BLaER1 treated with 17β-estradiol and CSF1 and Interleukin-3, amounts not matched to agents 10 nM and 100 nM (cell line): ENCODE results near the gene NCOA3.

Source experiments
- H3K27ac ChIP-seq, 11 experiments: shearing (Covaris generic); formaldehyde crosslinking; 2 replicates each; pipeline ENCODE4 v1.8.1; 2022
- H3K27me3 ChIP-seq, 11 experiments: shearing (Covaris generic); formaldehyde crosslinking; 2 replicates each; pipeline ENCODE4 v1.8.1; 2022
- H3K36me3 ChIP-seq, 11 experiments: shearing (Covaris generic); formaldehyde crosslinking; 2 replicates each; pipeline ENCODE4 v1.8.1; 2022
- H3K4me1 ChIP-seq, 10 experiments: shearing (Covaris generic); formaldehyde crosslinking; 2 replicates each; pipeline ENCODE4 v1.8.1; 2022
- H3K4me2 ChIP-seq, 11 experiments: shearing (Covaris generic); formaldehyde crosslinking; 2 replicates each; pipeline ENCODE4 v1.8.1; 2022
- H3K4me3 ChIP-seq, 10 experiments: shearing (Covaris generic); formaldehyde crosslinking; 2 replicates each; pipeline ENCODE4 v1.8.1; 2022
- H3K9ac ChIP-seq, 11 experiments: shearing (Covaris generic); formaldehyde crosslinking; 2 replicates each; pipeline ENCODE4 v1.8.1; 2022
- H3K9me3 ChIP-seq, 11 experiments: shearing (Covaris generic); formaldehyde crosslinking; replicated peaks in 1 of 11; 2 replicates each; pipeline ENCODE4 v1.8.1; 2022
- H4K20me1 ChIP-seq, 11 experiments: shearing (Covaris generic); formaldehyde crosslinking; 2 replicates each; pipeline ENCODE4 v1.8.1; 2022
- Cebpa-rat ChIP-seq, 11 experiments: shearing (Covaris generic); IDR thresholded peaks; 2 replicates each; pipeline ENCODE4 v1.8.1; 2022

NCOA3 gene

GRCh38 chr20:47694021-47694818, 192.5 kb downstream of the NCOA3 start:
- Histone ChIP-seq H3K4me1 (peaks cover 16 to 37% (median 23%) of the 10 kb centered on the region in 10 experiments), H3K4me2 (peak overlapping the region in 8 of 11 experiments; percentile 43 to 70 (median 66); a peak in 12 of 22 replicates), H4K20me1 (no peaks in the 10 kb centered on the region; a peak in 2 of 22 replicates), H3K27me3 (no peaks in the 10 kb centered on the region), H3K9me3 (no peaks in the 10 kb centered on the region), H3K9ac (peak overlapping the region in 3 of 11 experiments; percentile 18 to 44 (median 21); a peak in 3 of 22 replicates), H3K4me3 (no peak overlapping the region), H3K36me3 (peaks cover 0 to 29% (median 0%) of the 10 kb centered on the region in 11 experiments; a peak in 4 of 22 replicates), H3K27ac (peak overlapping the region in 8 of 11 experiments; percentile 52 to 73 (median 64); a peak in 13 of 22 replicates)
- no peak for TF ChIP-seq Cebpa-rat (IDR thresholded peaks at IDR 0.05)

GRCh38 chr20:47696856-47697255, 195.2 kb downstream of the NCOA3 start:
- Histone ChIP-seq H3K9ac (no peak overlapping the region), H3K4me3 (no peak overlapping the region), H3K9me3 (no peaks in the 10 kb centered on the region), H3K36me3 (peaks cover 0 to 44% (median 0%) of the 10 kb centered on the region in 11 experiments; a peak in 4 of 22 replicates), H3K27ac (peak overlapping the region in 5 of 11 experiments; percentile 2 to 53 (median 37); a peak in 3 of 22 replicates), H3K4me1 (peaks cover 16 to 30% (median 19%) of the 10 kb centered on the region in 10 experiments), H4K20me1 (no peaks in the 10 kb centered on the region; a peak in 2 of 22 replicates), H3K4me2 (no peak overlapping the region), H3K27me3 (no peaks in the 10 kb centered on the region)
- TF ChIP-seq Cebpa-rat (IDR thresholded peaks at IDR 0.05), result no peak

GRCh38 chr20:47698142-47698541, 196.5 kb downstream of the NCOA3 start:
- Histone ChIP-seq H3K27me3 (no peaks in the 10 kb centered on the region), H3K4me1 (peaks cover 13 to 27% (median 18%) of the 10 kb centered on the region in 10 experiments), H3K36me3 (peaks cover 0 to 52% (median 0%) of the 10 kb centered on the region in 11 experiments; a peak in 4 of 22 replicates), H4K20me1 (no peaks in the 10 kb centered on the region), H3K27ac (0 out of 22 replicates have a peak overlapping the region, but pooled peaks of 1 of the 11 experiments have one; percentile 53), H3K9me3 (no peaks in the 10 kb centered on the region), H3K4me3 (no peak overlapping the region), H3K9ac (no peak overlapping the region), H3K4me2 (0 out of 22 replicates have a peak overlapping the region, but pooled peaks of 2 of the 11 experiments have one; percentile 1)
- TF ChIP-seq Cebpa-rat (IDR thresholded peaks at IDR 0.05), result no peak

- Histone ChIP-seq H3K4me1 (peaks cover 12 to 21% (median 13%) of the 10 kb centered on the region in 10 experiments), H3K9ac (no peak overlapping the region), H4K20me1 (no peaks in the 10 kb centered on the region), H3K27ac (no peak overlapping the region), H3K4me2 (no peak overlapping the region), H3K9me3 (no peaks in the 10 kb centered on the region), H3K4me3 (no peak overlapping the region), H3K27me3 (no peaks in the 10 kb centered on the region), H3K36me3 (peaks cover 0 to 52% (median 0%) of the 10 kb centered on the region in 11 experiments; a peak in 4 of 22 replicates)
- TF ChIP-seq Cebpa-rat (IDR thresholded peaks at IDR 0.05), result no peak
These were observed 198.1 kb downstream of the NCOA3 start for GRCh38 chr20:47699818-47700217.

GRCh38 chr20:47700327-47700726, 198.6 kb downstream of the NCOA3 start:
- H3K9ac ChIP-seq, result no peak overlapping the region
- H4K20me1 ChIP-seq, result no peaks in the 10 kb centered on the region
- H3K27me3 ChIP-seq, result no peaks in the 10 kb centered on the region
- H3K9me3 ChIP-seq, result no peaks in the 10 kb centered on the region
- H3K4me3 ChIP-seq, result no peak overlapping the region
- peaks cover 0 to 52% (median 0%) of the 10 kb centered on the region in 11 experiments; a peak in 4 of 22 replicates for H3K36me3 ChIP-seq
- no peak overlapping the region for H3K27ac ChIP-seq
- no peak overlapping the region for H3K4me2 ChIP-seq
- H3K4me1 ChIP-seq, result peaks cover 6 to 20% (median 9%) of the 10 kb centered on the region in 10 experiments
- TF ChIP-seq Cebpa-rat (IDR thresholded peaks at IDR 0.05), result no peak

GRCh38 chr20:47701612-47702011, 199.9 kb downstream of the NCOA3 start:
- H3K4me3 ChIP-seq, result no peak overlapping the region
- no peaks in the 10 kb centered on the region for H4K20me1 ChIP-seq
- no peak for TF ChIP-seq Cebpa-rat (IDR thresholded peaks at IDR 0.05)
- no peak overlapping the region for H3K4me2 ChIP-seq
- peaks cover 0 to 56% (median 0%) of the 10 kb centered on the region in 11 experiments; a peak in 4 of 22 replicates for H3K36me3 ChIP-seq
- peaks cover 0 to 15% (median 9%) of the 10 kb centered on the region in 10 experiments; a peak in 12 of 20 replicates for H3K4me1 ChIP-seq
- no peak overlapping the region for H3K9ac ChIP-seq
- no peak overlapping the region for H3K27ac ChIP-seq
- no peaks in the 10 kb centered on the region for H3K27me3 ChIP-seq
- H3K9me3 ChIP-seq, result no peaks in the 10 kb centered on the region

GRCh38 chr20:47703748-47704147, 202.1 kb downstream of the NCOA3 start:
- Histone ChIP-seq H3K27me3 (no peaks in the 10 kb centered on the region), H3K4me2 (no peak overlapping the region), H3K4me3 (no peak overlapping the region), H4K20me1 (peaks cover 0 to 9% (median 0%) of the 10 kb centered on the region in 11 experiments; a peak in 3 of 22 replicates), H3K9me3 (no peaks in the 10 kb centered on the region), H3K36me3 (peaks cover 0 to 43% (median 0%) of the 10 kb centered on the region in 11 experiments; a peak in 4 of 22 replicates), H3K27ac (no peak overlapping the region), H3K9ac (no peak overlapping the region), H3K4me1 (peaks cover 11 to 34% (median 21%) of the 10 kb centered on the region in 10 experiments)
- no peak for TF ChIP-seq Cebpa-rat (IDR thresholded peaks at IDR 0.05)

GRCh38 chr20:47704746-47705496, 203.2 kb downstream of the NCOA3 start:
- Histone ChIP-seq H3K9me3 (no peaks in the 10 kb centered on the region), H3K4me1 (peaks cover 16 to 44% (median 27%) of the 10 kb centered on the region in 10 experiments), H3K27me3 (no peaks in the 10 kb centered on the region), H3K4me3 (no peak overlapping the region), H3K27ac (no peak overlapping the region), H3K4me2 (peak overlapping the region in 3 of 11 experiments; percentile 0 to 17 (median 15); a peak in 3 of 22 replicates), H3K36me3 (peaks cover 0 to 32% (median 0%) of the 10 kb centered on the region in 11 experiments; a peak in 4 of 22 replicates), H4K20me1 (peaks cover 0 to 10% (median 0%) of the 10 kb centered on the region in 11 experiments; a peak in 3 of 22 replicates), H3K9ac (no peak overlapping the region)
- no peak for TF ChIP-seq Cebpa-rat (IDR thresholded peaks at IDR 0.05)
